GM12801 (cell line): Measurements from ENCODE around the gene BRINP1.

Source experiments
- TF ChIP-seq, protein P1 (sequence below): IDR thresholded peaks from one replicate; pipeline ENCODE4 v1.5.1; 2011; ENCODE audit warnings: control low read depth; ENCODE audit not compliant: insufficient read length; ENCODE audit errors: extremely low read depth

The BRINP1 gene

GRCh38 chr9:119157196-119157595 lies 212.0 kb downstream of the BRINP1 start:
- TF ChIP-seq, protein P1, sequence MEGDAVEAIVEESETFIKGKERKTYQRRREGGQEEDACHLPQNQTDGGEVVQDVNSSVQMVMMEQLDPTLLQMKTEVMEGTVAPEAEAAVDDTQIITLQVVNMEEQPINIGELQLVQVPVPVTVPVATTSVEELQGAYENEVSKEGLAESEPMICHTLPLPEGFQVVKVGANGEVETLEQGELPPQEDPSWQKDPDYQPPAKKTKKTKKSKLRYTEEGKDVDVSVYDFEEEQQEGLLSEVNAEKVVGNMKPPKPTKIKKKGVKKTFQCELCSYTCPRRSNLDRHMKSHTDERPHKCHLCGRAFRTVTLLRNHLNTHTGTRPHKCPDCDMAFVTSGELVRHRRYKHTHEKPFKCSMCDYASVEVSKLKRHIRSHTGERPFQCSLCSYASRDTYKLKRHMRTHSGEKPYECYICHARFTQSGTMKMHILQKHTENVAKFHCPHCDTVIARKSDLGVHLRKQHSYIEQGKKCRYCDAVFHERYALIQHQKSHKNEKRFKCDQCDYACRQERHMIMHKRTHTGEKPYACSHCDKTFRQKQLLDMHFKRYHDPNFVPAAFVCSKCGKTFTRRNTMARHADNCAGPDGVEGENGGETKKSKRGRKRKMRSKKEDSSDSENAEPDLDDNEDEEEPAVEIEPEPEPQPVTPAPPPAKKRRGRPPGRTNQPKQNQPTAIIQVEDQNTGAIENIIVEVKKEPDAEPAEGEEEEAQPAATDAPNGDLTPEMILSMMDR = no peak

DNA sequence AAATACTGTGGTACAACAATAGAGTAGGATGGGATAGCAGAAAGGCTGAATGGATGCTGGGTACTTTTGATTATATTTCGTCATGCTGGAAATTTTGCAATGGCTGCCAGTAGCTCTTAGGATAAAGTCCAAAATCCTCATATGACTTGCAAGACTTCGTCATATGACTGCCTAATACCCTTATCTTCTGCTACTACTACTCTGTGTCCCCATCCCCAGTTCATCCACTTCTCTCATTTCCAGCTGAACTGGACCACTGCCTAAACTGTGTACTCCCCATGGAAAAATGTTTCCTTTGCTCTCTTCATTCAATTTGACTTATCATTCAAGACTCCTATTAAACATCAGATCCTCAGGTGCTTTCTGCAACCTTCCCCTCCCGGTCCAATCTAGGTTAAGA lies 212.9 kb downstream of the BRINP1 start:
- TF ChIP-seq, protein P1 = no peak

GRCh38 chr9:119154527-119154926 lies 214.7 kb downstream of the BRINP1 start:
- TF ChIP-seq, protein P1 = no peak

DNA sequence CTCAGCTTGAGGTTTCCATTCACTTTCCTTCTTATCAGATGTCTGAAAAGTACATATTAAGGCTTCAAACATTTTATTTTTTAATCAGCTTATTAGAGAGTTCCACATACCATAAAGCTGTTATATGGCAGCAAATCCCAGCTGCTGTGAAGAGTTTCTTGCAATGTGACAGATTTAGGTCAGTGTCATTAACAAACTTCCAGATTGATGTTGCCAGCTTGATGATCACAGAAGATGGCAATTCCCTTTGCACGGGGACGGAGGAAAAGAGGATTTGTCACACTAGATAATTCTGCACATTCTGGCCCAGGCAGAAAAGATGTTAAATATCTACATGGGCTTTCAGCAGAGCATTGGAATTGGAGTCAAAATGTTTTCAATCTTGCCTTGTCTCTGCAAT lies 215.8 kb downstream of the BRINP1 start:
- TF ChIP-seq, protein P1 = no peak

GRCh38 chr9:119148855-119149254 lies 220.4 kb downstream of the BRINP1 start:
- TF ChIP-seq, protein P1 = no peak

GRCh38 chr9:119137479-119137878 lies 231.8 kb downstream of the BRINP1 start:
- TF ChIP-seq, protein P1 = no peak

DNA sequence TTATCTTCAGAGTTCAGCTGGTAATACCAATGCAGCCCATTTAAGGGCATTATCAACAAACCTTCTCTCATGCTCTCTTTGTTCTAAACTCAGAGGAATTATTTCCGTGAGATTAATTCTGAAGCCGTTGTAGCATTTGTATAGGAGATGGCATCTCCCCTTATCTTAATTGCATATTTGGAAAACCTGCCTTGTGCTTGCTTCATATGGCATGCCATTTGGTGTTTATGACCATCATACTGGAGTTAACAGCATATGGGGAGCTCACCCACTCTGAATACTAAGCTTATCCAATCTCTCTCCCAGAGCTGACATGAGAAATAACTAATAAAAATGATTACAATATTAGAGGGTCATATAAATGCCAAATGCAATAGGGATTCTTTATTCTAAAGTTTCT lies 243.2 kb downstream of the BRINP1 start:
- TF ChIP-seq, protein P1 = no peak

GRCh38 chr9:119121899-119122298 lies 247.3 kb downstream of the BRINP1 start:
- TF ChIP-seq, protein P1 = no peak
